Dermis microvascular lymphatic vessel endothelial cell (primary cell): ENCODE data around the gene HBG2. TPM values are rescaled to one million over a fixed set of nuclear protein-coding genes. Genes with fewer than 3 reads are reported as not detected.
"Not testable (repeated sequence)": the region's sequence is repeated elsewhere in the genome, so short reads cannot be mapped to it uniquely, and the experiment has no call there.

Experiments used
- DNase-seq, 2 donors: peaks; one replicate each; pipeline versions ENCODE4 v3.0.0 to v3.0.0-alpha.2; 2010; ENCODE audit warnings: low read depth in 2 of 2
- total RNA-seq: library from RNA; depleted of rRNA; stranded (reverse); fragments of >200 nt; gene quantifications from 2 replicates; pipeline ENCODE4 v1.2.1, GENCODE V29; 2014

HBG2 gene
- total RNA-seq, 1 donor from 2014 or later = not detected

GRCh38 chr11:5282628-5283027 is 28.0 kb upstream of the HBG2 start:
- no peak for DNase-seq

GRCh38 chr11:5281596-5281995 is 27.0 kb upstream of the HBG2 start:
- DNase-seq = no peak

- peak; percentile 26 to 93 for DNase-seq
These were observed 26.1 kb upstream of the HBG2 start for GRCh38 chr11:5280582-5281102.

- no peak for DNase-seq
These were observed 25.0 kb upstream of the HBG2 start for GRCh38 chr11:5279471-5280090.

- DNase-seq = no peak
These were observed 23.3 kb upstream of the HBG2 start for GRCh38 chr11:5277807-5278382.

- DNase-seq = no peak
These were observed 22.1 kb upstream of the HBG2 start for GRCh38 chr11:5276697-5277096.

- DNase-seq = no peak
These were observed 21.0 kb upstream of the HBG2 start for GRCh38 chr11:5275369-5276110.

- peak in 1 of 2 donors; percentile 4 for DNase-seq
These were observed 19.8 kb upstream of the HBG2 start for GRCh38 chr11:5274395-5274794.

- no peak for DNase-seq
These were observed 17.9 kb upstream of the HBG2 start for GRCh38 chr11:5272395-5273017.

GRCh38 chr11:5269715-5270147 is 15.2 kb upstream of the HBG2 start, which contains the start of gene HBE1:
Gene HBE1, minus strand, starts transcription at chr11:5269945. Its CDS starts 55 bp downstream, at chr11:5269890.
- no peak for DNase-seq

- no peak for DNase-seq
These were observed 12.5 kb upstream of the HBG2 start for GRCh38 chr11:5267033-5267563.

GRCh38 chr11:5266609-5267008 is 12.0 kb upstream of the HBG2 start:
- no peak for DNase-seq

- no peak for DNase-seq
These were observed 11.3 kb upstream of the HBG2 start for GRCh38 chr11:5265832-5266231.

- no peak for DNase-seq
These were observed 4.1 kb upstream of the HBG2 start for GRCh38 chr11:5258543-5259262.

GRCh38 chr11:5257296-5257695 is 2.7 kb upstream of the HBG2 start:
- no peak for DNase-seq

GRCh38 chr11:5254023-5254422 is 558 bp downstream of the HBG2 start:
- DNase-seq = not testable (repeated sequence)

GRCh38 chr11:5253440-5253839 is 1.1 kb downstream of the HBG2 start:
- DNase-seq = not testable (repeated sequence)

GRCh38 chr11:5252919-5253265 is 1.7 kb downstream of the HBG2 start:
- DNase-seq = no peak

- no peak for DNase-seq
These were observed 2.2 kb downstream of the HBG2 start for GRCh38 chr11:5252192-5252918.

GRCh38 chr11:5251746-5252145 is 2.8 kb downstream of the HBG2 start:
- DNase-seq = no peak
